Transverse colon (tissue), 4 donors: ENCODE measurements around the gene FBXL3. TPM values are rescaled to one million over a fixed set of nuclear protein-coding genes. Genes with fewer than 3 reads are reported as not detected.

Experiments used
- DNase-seq: peaks from one replicate; pipeline ENCODE4 v3.0.0-alpha.2; 2019
- H3K27ac ChIP-seq, 4 donors: fragments of 200-600 bp; sonication (generic); 2 replicates each; pipeline ENCODE4 v1.5.1; 2016 to 2018; ENCODE audit warnings: inconsistent platforms in 4 of 4
- H3K27me3 ChIP-seq: fragments of 200-600 bp; sonication (generic); 2 replicates; pipeline ENCODE4 v1.5.1; 2017; ENCODE audit warnings: inconsistent platforms
- H3K36me3 ChIP-seq, 4 donors: fragments of 200-600 bp; sonication (generic); 2 replicates each; pipeline ENCODE4 v1.5.1; 2017 to 2019; ENCODE audit warnings: inconsistent platforms in 4 of 4
- H3K4me1 ChIP-seq, 4 donors: fragments of 200-600 bp; sonication (generic); 2 replicates each; pipeline ENCODE4 v1.5.1; 2017 to 2020; ENCODE audit warnings: inconsistent platforms in 4 of 4
- H3K4me3 ChIP-seq, 4 donors: fragments of 200-600 bp; sonication (generic); 1 replicate in 1 of 4; 2 replicates in 3 of 4; pipeline versions ENCODE4 v1.5.1 to v1.6.1; 2017 to 2019; ENCODE audit warnings: inconsistent platforms in 4 of 4
- H3K9me3 ChIP-seq, 2 donors: fragments of 200-600 bp; sonication (generic); 2 replicates each; pipeline ENCODE4 v1.5.1; 2017 to 2019; ENCODE audit warnings: inconsistent platforms in 2 of 2
- EP300 ChIP-seq: sonication (generic); formaldehyde crosslinking; IDR thresholded peaks from one replicate; pipeline ENCODE4 v1.6.1; 2017; ENCODE audit warnings: antibody characterized with exemption, low read depth
- POLR2A ChIP-seq: fragments of 450-650 bp; IDR thresholded peaks from one replicate; pipeline ENCODE4 v1.6.1; 2016; ENCODE audit warnings: antibody characterized with exemption, mild to moderate bottlenecking, moderate library complexity
- POLR2AphosphoS5 ChIP-seq, 3 donors: sonication (generic); formaldehyde crosslinking; IDR thresholded peaks; one replicate each; pipeline ENCODE4 v1.6.1; 2016; ENCODE audit warnings: antibody characterized with exemption in 3 of 3
- WGBS, 2 donors: methylation state at CpG; one replicate each; pipeline ENCODE4 v1.1.5; 2018; ENCODE audit warnings: low coverage in 1 of 2; 5-methylcytosine and 5-hydroxymethylcytosine counted together
- in situ Hi-C, 4 donors: fragments of 200-750 bp; cut with MboI; loops; one replicate each; pipeline versions ENCODE4 v1.15.0 to v1.15.1; 2017; ENCODE audit warnings: low sequenced_read_pairs in 3 of 4, low pct_ligation_motif_present in 1 of 4, low pct_unique_long_range_greater_than_20kb in 1 of 4
- intact Hi-C: fragments of 100-400 bp; cut with DNase I; formaldehyde crosslinking; loops from one replicate; pipeline ENCODE4 v1.15.1; 2023; ENCODE audit warnings: low total_unique reads
- total RNA-seq, 4 donors: library from RNA; depleted of rRNA; stranded (reverse); fragments of >200 nt; gene quantifications; one replicate each; pipeline ENCODE4 v1.1.0, GENCODE V29; 2016
- TF ChIP-seq, protein P1 (sequence below), 5 experiments: fragments of 200-600 bp in 3 of 5; fragments of 450-650 bp in 2 of 5; sonication (generic) in 3 of 5; IDR thresholded peaks; 1 replicate in 2 of 5; 2 replicates in 3 of 5; pipeline ENCODE4 v1.5.1; 2016 to 2017; ENCODE audit warnings: antibody characterized with exemption in 5 of 5, inconsistent platforms in 3 of 5, mild to moderate bottlenecking in 2 of 5, moderate library complexity in 1 of 5

FBXL3 gene
- total RNA-seq, 4 donors from 2014 or later, result 23.1 to 111 (median 88.4) TPM

DNA sequence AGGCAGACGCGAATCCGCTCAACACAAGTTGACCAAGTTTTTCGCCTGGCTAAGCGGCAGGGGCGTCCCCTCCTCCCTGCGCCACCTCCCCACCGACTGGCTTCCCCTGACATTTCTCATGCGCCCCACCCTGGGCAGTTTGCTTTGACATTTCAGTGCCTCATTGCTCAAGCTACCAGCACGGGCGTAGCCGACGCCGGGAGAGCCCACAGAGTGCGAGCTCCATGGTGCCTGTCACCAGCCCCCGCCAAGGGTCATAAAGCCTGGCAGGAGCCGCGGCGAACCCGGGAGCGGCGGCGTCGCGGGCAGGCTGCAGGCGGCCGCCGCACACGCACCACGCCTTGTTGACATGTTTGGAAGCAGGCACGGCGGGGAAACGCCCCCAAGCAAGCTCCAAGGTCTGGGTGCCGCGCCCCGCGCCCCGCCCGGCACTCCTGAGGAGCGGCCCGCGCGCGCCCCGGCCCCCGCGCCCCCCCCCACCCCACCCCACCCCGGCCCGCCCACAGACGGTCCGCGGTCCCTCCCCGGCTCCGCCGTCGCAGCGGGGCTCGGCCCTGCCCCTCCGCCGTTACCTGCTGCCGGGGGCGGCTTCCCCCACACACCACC is 601 bp downstream of the FBXL3 start:
- no peaks in the 10 kb centered on the region for H3K27me3 ChIP-seq
- in situ Hi-C loops, result no loop called here
- H3K9me3 ChIP-seq, result no peaks in the 10 kb centered on the region
- WGBS, 2 donors, result 1% methylated on average over 18 of the region's 62 CpGs; no CpG with 5 or more reads in 1 of the 2 donors
- H3K4me3 ChIP-seq, result peak overlapping the region; percentile 71 to 99 (median 96)
- H3K36me3 ChIP-seq, result no peaks in the 10 kb centered on the region
- TF ChIP-seq POLR2AphosphoS5 (IDR thresholded peaks at IDR 0.05) (peak; percentile 55 to 74 (median 70)), EP300 (peak; percentile 46), POLR2A (peak; percentile 72)
- TF ChIP-seq, protein P1, sequence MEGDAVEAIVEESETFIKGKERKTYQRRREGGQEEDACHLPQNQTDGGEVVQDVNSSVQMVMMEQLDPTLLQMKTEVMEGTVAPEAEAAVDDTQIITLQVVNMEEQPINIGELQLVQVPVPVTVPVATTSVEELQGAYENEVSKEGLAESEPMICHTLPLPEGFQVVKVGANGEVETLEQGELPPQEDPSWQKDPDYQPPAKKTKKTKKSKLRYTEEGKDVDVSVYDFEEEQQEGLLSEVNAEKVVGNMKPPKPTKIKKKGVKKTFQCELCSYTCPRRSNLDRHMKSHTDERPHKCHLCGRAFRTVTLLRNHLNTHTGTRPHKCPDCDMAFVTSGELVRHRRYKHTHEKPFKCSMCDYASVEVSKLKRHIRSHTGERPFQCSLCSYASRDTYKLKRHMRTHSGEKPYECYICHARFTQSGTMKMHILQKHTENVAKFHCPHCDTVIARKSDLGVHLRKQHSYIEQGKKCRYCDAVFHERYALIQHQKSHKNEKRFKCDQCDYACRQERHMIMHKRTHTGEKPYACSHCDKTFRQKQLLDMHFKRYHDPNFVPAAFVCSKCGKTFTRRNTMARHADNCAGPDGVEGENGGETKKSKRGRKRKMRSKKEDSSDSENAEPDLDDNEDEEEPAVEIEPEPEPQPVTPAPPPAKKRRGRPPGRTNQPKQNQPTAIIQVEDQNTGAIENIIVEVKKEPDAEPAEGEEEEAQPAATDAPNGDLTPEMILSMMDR (IDR thresholded peaks at IDR 0.05), result peak in 1 of 5 experiments; percentile 8
- peaks cover 25 to 56% (median 37%) of the 10 kb centered on the region in 4 donors for H3K4me1 ChIP-seq
- peak overlapping the region; percentile 98 to 100 (median 100) for H3K27ac ChIP-seq
- intact Hi-C loops, result no loop called here
- DNase-seq, result peak; percentile 94

DNA sequence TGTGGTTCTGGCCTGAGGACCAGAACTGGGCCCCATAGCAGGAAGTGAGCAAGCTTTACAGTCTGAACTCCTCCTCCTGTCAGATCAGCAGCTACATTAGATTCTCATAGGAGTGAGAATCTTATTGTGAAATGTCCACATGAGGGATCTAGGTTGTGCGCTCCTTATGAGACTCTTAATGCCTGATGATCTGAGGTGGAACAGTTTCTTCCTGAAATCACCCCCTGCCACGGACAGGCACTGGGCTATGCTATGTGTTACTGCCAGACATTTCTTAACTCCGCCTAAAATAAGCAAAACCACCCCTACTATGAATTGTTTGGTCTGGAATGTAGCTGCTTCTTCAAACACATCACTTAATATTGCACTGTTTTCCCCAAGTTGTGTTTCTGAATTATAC is 4.6 kb downstream of the FBXL3 start:
- no peak for TF ChIP-seq POLR2AphosphoS5 (IDR thresholded peaks at IDR 0.05)
- no peak for TF ChIP-seq EP300
- no peak for TF ChIP-seq POLR2A
- TF ChIP-seq, protein P1 (IDR thresholded peaks at IDR 0.05), result no peak
- no peak for DNase-seq
- Histone ChIP-seq H3K27ac (peak overlapping the region; percentile 7 to 26 (median 26)), H3K9me3 (no peaks in the 10 kb centered on the region), H3K4me3 (no peak overlapping the region), H3K27me3 (no peaks in the 10 kb centered on the region), H3K36me3 (peaks cover 0 to 7% (median under 1%) of the 10 kb centered on the region in 4 donors), H3K4me1 (peaks cover 37 to 84% (median 61%) of the 10 kb centered on the region in 4 donors)
- intact Hi-C loops (no loop called here), in situ Hi-C loops (no loop called here)
- 49 to 80% methylated on average over 1 to 3 of the region's 3 CpGs for WGBS, 2 donors

GRCh38 chr13:77019756-77020155 is 7.2 kb downstream of the FBXL3 start:
- Histone ChIP-seq H3K27me3 (no peaks in the 10 kb centered on the region), H3K9me3 (no peaks in the 10 kb centered on the region), H3K4me3 (no peak overlapping the region), H3K36me3 (peaks cover 0 to 26% (median 13%) of the 10 kb centered on the region in 4 donors), H3K4me1 (peaks cover 37 to 98% (median 67%) of the 10 kb centered on the region in 4 donors), H3K27ac (peak overlapping the region in 3 of 4 donors; percentile 47 to 52 (median 52))
- intact Hi-C loops, result no loop called here
- in situ Hi-C loops, result no loop called here
- DNase-seq, result no peak
- no peak for TF ChIP-seq EP300
- no peak for TF ChIP-seq POLR2A
- TF ChIP-seq, protein P1 (IDR thresholded peaks at IDR 0.05), result no peak
- no peak for TF ChIP-seq POLR2AphosphoS5 (IDR thresholded peaks at IDR 0.05)

- in situ Hi-C loops (no loop called here), intact Hi-C loops (no loop called here)
- no peak for DNase-seq
- no peak for TF ChIP-seq EP300
- no peak for TF ChIP-seq POLR2AphosphoS5 (IDR thresholded peaks at IDR 0.05)
- TF ChIP-seq, protein P1 (IDR thresholded peaks at IDR 0.05), result no peak
- TF ChIP-seq POLR2A, result no peak
- Histone ChIP-seq H3K27ac (peak overlapping the region in 2 of 4 donors; percentile 30 to 62), H3K27me3 (no peaks in the 10 kb centered on the region), H3K9me3 (no peaks in the 10 kb centered on the region), H3K4me1 (peaks cover 19 to 89% (median 48%) of the 10 kb centered on the region in 4 donors), H3K4me3 (no peak overlapping the region), H3K36me3 (peaks cover 0 to 48% (median 23%) of the 10 kb centered on the region in 4 donors)
- WGBS, 2 donors, result 87 to 96% methylated on average over 6 of the region's 6 CpGs
These were observed 9.9 kb downstream of the FBXL3 start for GRCh38 chr13:77016888-77017623.
